B cell (primary cell): ENCODE results near the gene SDCCAG8. TPM values are rescaled to one million over a fixed set of nuclear protein-coding genes. Genes with fewer than 3 reads are reported as not detected.

Experiments used
- ATAC-seq: fragments of 200-7000 bp; cut with Tn5 transposase; one replicate; pipeline ENCODE4 v1.10.0; 2021; ENCODE audit warnings: low read depth, mild to moderate bottlenecking, moderate number of reproducible peaks, moderate library complexity
- CTCF ChIA-PET: fragments of 350-600 bp; sonication (Branson Sonifier 250); formaldehyde crosslinking; loops from one replicate; lab custom pipeline; 2021; ENCODE audit warnings: antibody characterized with exemption, inconsistent platforms; lab: Charles Lee
- POLR2A ChIA-PET: fragments of 350-600 bp; sonication (Branson Sonifier 250); formaldehyde crosslinking; loops from one replicate; lab custom pipeline; 2021; ENCODE audit warnings: antibody characterized with exemption; lab: Charles Lee
- DNase-seq: peaks from one replicate; pipeline ENCODE4 v3.0.0; 2013
- H2AFZ ChIP-seq: 2 replicates; pipeline ENCODE4 v1.6.1; 2012; ENCODE audit warnings: mild to moderate bottlenecking, low read depth, low read length; ENCODE audit not compliant: insufficient read depth, poor library complexity, severe bottlenecking
- H3K27ac ChIP-seq, 2 donors: 1 replicate in 1 of 2; 2 replicates in 1 of 2; pipeline ENCODE4 v1.5.1; 2012 to 2013; ENCODE audit warnings: low read length in 2 of 2, mild to moderate bottlenecking in 2 of 2, moderate library complexity in 1 of 2
- H3K27me3 ChIP-seq, 4 experiments: fragments of 200-600 bp in 1 of 4; sonication (generic) in 1 of 4; replicated peaks in 1 of 4; 1 replicate in 2 of 4; 2 replicates in 2 of 4; pipeline versions ENCODE4 v1.6.1 to v1.7.0; 2013 to 2016; ENCODE audit warnings: low read length in 3 of 4, mild to moderate bottlenecking in 2 of 4, mixed read lengths in 1 of 4, moderate library complexity in 1 of 4; ENCODE audit not compliant: insufficient read depth in 4 of 4, control insufficient read depth in 3 of 4; ENCODE audit errors: control extremely low read depth in 1 of 4
- H3K36me3 ChIP-seq, 2 experiments: replicated peaks in 1 of 2; 1 replicate in 1 of 2; 2 replicates in 1 of 2; pipeline versions ENCODE4 v1.6.1 to v1.7.1; 2013; ENCODE audit warnings: low read length in 1 of 2; ENCODE audit not compliant: insufficient read depth in 2 of 2, control insufficient read depth in 1 of 2; ENCODE audit errors: control extremely low read depth in 1 of 2, extremely low read depth in 1 of 2
- H3K4me1 ChIP-seq, 2 donors: fragments of 200-600 bp in 1 of 2; sonication (generic) in 1 of 2; 1 replicate in 1 of 2; 2 replicates in 1 of 2; pipeline versions ENCODE4 v1.5.1 to v1.6.1; 2013 to 2017; ENCODE audit warnings: low read length in 2 of 2; ENCODE audit not compliant: control insufficient read depth in 2 of 2, insufficient read depth in 2 of 2
- H3K4me2 ChIP-seq: replicated peaks from 2 replicates; pipeline ENCODE3; 2012; ENCODE audit warnings: mild to moderate bottlenecking, low read depth, low read length; ENCODE audit not compliant: poor library complexity, severe bottlenecking
- H3K4me3 ChIP-seq, 5 experiments: fragments of 200-600 bp in 1 of 5; sonication (generic) in 1 of 5; 1 replicate in 3 of 5; 2 replicates in 2 of 5; pipeline versions ENCODE4 v1.5.1 to v1.7.0; 2011 to 2016; ENCODE audit warnings: low read length in 4 of 5, mild to moderate bottlenecking in 4 of 5, low read depth in 2 of 5, control low read depth in 1 of 5, moderate library complexity in 1 of 5; ENCODE audit not compliant: insufficient read depth in 1 of 5; ENCODE audit errors: control extremely low read depth in 1 of 5, extremely low read depth in 1 of 5
- H3K79me2 ChIP-seq: fragments of 200-600 bp; sonication (generic); one replicate; pipeline ENCODE4 v1.6.0; 2016; ENCODE audit warnings: low read length; ENCODE audit not compliant: control insufficient read depth, insufficient read depth
- H3K9ac ChIP-seq: fragments of 200-600 bp; sonication (generic); 2 replicates; pipeline ENCODE4 v1.6.1; 2017; ENCODE audit warnings: mild to moderate bottlenecking, low read length, moderate library complexity
- H3K9me3 ChIP-seq, 3 donors: one replicate each; pipeline versions ENCODE4 v1.6.1 to v1.7.1; 2013; ENCODE audit warnings: low read length in 2 of 3; ENCODE audit not compliant: control insufficient read depth in 2 of 3, insufficient read depth in 1 of 3; ENCODE audit errors: control extremely low read depth in 1 of 3
- H4K20me1 ChIP-seq: 2 replicates; pipeline ENCODE4 v1.6.0; 2012; ENCODE audit warnings: mild to moderate bottlenecking, low read length; ENCODE audit not compliant: insufficient read depth, control insufficient read depth, poor library complexity, severe bottlenecking
- H3K27ac Mint-ChIP-seq: one replicate; pipeline ENCODE4 v1.8.0; 2021; ENCODE audit warnings: mixed read lengths
- H3K27me3 Mint-ChIP-seq: one replicate; pipeline ENCODE4 v1.8.0; 2021; ENCODE audit warnings: mixed read lengths
- H3K4me1 Mint-ChIP-seq: one replicate; pipeline ENCODE4 v1.8.0; 2021; ENCODE audit warnings: mixed read lengths
- H3K4me3 Mint-ChIP-seq: one replicate; pipeline ENCODE4 v1.8.0; 2021; ENCODE audit warnings: mixed read lengths
- H3K9me3 Mint-ChIP-seq: one replicate; pipeline ENCODE4 v1.8.0; 2022; ENCODE audit warnings: mixed read lengths; ENCODE audit not compliant: insufficient read depth
- EZH2 ChIP-seq: IDR thresholded peaks from 2 replicates; pipeline ENCODE4 v1.6.1; 2012; ENCODE audit warnings: borderline replicate concordance, low read depth, mild to moderate bottlenecking, moderate library complexity, low read length; ENCODE audit not compliant: insufficient read depth, poor library complexity, severe bottlenecking
- WGBS: methylation state at CpG from one replicate; pipeline ENCODE4 v1.1.5; 2013; ENCODE audit warnings: missing lambda C conversion rate; ENCODE audit not compliant: insufficient coverage; 5-methylcytosine and 5-hydroxymethylcytosine counted together
- intact Hi-C: fragments of 100-400 bp; cut with micrococcal nuclease; formaldehyde crosslinking; loops from one replicate; pipeline ENCODE4 v1.10.0; 2022
- polyA plus RNA-seq: library from polyadenylated mRNA; depleted of rRNA; stranded (reverse); fragments of >200 nt; gene quantifications from 2 replicates; pipeline ENCODE4 v1.2.3, GENCODE V29; 2012
- total RNA-seq, 2 donors: library from RNA; stranded (reverse); fragments of 120-200 nt in 1 of 2; gene quantifications; 1 replicate in 1 of 2; 2 replicates in 1 of 2; pipeline versions ENCODE4 v1.2.3 to v1.2.4, GENCODE V29; 2013 to 2022
- TF ChIP-seq, protein P1 (sequence below): fragments of 200-600 bp; IDR thresholded peaks from one replicate; pipeline ENCODE4 v1.8.0; 2022; ENCODE audit warnings: antibody characterized with exemption, mild to moderate bottlenecking

Gene SDCCAG8
- total and polyA plus RNA-seq, 2 donors (not counting 1 experiment from before 2014, with no cell fraction given): 37.1 to 60.7 TPM

DNA sequence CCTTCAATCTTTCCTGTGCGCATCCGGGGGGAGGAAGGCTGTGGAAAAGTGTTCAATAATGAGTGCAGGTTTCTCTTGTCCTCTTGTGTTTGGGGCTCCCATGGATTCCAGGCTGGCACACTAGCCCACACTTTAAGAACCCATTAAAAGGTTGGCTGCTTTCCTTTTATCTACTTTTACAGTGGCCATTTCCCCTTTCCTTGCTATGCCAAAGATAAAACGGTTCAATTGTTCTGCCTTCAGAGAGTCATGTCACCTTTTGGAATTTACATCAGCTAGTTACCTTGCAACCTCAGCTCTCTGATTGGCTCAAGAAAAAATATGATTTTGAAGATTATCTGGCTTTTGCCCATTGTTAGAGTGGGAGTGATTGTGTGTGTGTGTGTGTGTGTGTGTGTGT, 182.3 kb downstream of the SDCCAG8 start:
- ATAC-seq: no peak
- H3K4me2 ChIP-seq: no peak overlapping the region
- H3K4me3 Mint-ChIP-seq: no peak overlapping the region
- no peak overlapping the region for H3K27ac Mint-ChIP-seq
- peaks cover 14% of the 10 kb centered on the region for H3K4me1 Mint-ChIP-seq
- H3K27me3 ChIP-seq: no peaks in the 10 kb centered on the region
- H3K27me3 Mint-ChIP-seq: no peaks in the 10 kb centered on the region
- H3K9me3 Mint-ChIP-seq: no peaks in the 10 kb centered on the region
- H3K36me3 ChIP-seq: no peaks in the 10 kb centered on the region
- no peak overlapping the region for H3K4me3 ChIP-seq
- intact Hi-C loops: no loop called here
- POLR2A ChIA-PET: no interaction called here
- 88% methylated on average over 2 of the region's 3 CpGs for WGBS
- CTCF ChIA-PET: no interaction called here
- TF ChIP-seq EZH2: no peak
- TF ChIP-seq, protein P1, sequence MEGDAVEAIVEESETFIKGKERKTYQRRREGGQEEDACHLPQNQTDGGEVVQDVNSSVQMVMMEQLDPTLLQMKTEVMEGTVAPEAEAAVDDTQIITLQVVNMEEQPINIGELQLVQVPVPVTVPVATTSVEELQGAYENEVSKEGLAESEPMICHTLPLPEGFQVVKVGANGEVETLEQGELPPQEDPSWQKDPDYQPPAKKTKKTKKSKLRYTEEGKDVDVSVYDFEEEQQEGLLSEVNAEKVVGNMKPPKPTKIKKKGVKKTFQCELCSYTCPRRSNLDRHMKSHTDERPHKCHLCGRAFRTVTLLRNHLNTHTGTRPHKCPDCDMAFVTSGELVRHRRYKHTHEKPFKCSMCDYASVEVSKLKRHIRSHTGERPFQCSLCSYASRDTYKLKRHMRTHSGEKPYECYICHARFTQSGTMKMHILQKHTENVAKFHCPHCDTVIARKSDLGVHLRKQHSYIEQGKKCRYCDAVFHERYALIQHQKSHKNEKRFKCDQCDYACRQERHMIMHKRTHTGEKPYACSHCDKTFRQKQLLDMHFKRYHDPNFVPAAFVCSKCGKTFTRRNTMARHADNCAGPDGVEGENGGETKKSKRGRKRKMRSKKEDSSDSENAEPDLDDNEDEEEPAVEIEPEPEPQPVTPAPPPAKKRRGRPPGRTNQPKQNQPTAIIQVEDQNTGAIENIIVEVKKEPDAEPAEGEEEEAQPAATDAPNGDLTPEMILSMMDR: no peak
- H3K27ac ChIP-seq: no peak overlapping the region
- no peaks in the 10 kb centered on the region for H3K79me2 ChIP-seq
- H2AFZ ChIP-seq: no peak overlapping the region
- H3K4me1 ChIP-seq: peaks cover 1 to 6% of the 10 kb centered on the region in 2 donors
- no peaks in the 10 kb centered on the region for H4K20me1 ChIP-seq
- DNase-seq: no peak
- no peaks in the 10 kb centered on the region for H3K9me3 ChIP-seq
- no peak overlapping the region for H3K9ac ChIP-seq

DNA sequence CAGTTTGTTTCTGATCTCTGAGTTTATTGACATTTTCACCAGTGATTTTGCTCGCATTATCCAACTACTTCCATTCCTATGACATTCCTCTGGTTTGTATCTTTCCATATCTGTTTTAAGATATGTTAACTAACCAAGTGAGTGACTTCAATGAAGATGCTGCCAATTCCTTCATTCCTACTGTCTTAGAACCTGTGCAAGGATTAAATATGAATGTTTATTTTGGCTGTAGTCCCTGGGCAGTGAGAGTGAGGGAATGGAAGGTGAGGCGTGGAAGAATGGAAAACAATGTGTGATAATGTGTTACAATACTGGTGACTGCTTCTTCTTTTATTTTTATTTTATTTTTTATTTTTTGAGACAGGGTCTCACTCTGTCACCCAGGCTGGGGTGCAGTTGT, 183.0 kb downstream of the SDCCAG8 start:
- Mint-ChIP-seq H3K27ac (no peak overlapping the region), H3K4me1 (peaks cover 19% of the 10 kb centered on the region), H3K4me3 (no peak overlapping the region), H3K27me3 (no peaks in the 10 kb centered on the region), H3K9me3 (no peaks in the 10 kb centered on the region)
- no peak overlapping the region for H3K9ac ChIP-seq
- no peak for DNase-seq
- peaks cover 6 to 11% of the 10 kb centered on the region in 2 donors for H3K4me1 ChIP-seq
- H3K9me3 ChIP-seq: no peaks in the 10 kb centered on the region
- no peaks in the 10 kb centered on the region for H4K20me1 ChIP-seq
- H3K27ac ChIP-seq: no peak overlapping the region
- ChIA-PET POLR2A (no interaction called here), CTCF (no interaction called here)
- no peaks in the 10 kb centered on the region for H3K27me3 ChIP-seq
- WGBS: no CpG with 5 or more reads among the region's 2 CpGs
- intact Hi-C loops: no loop called here
- H3K4me2 ChIP-seq: no peak overlapping the region
- no peak for ATAC-seq
- no peak overlapping the region for H3K4me3 ChIP-seq
- H3K36me3 ChIP-seq: no peaks in the 10 kb centered on the region
- no peaks in the 10 kb centered on the region for H3K79me2 ChIP-seq
- TF ChIP-seq, protein P1: no peak
- TF ChIP-seq EZH2: no peak
- H2AFZ ChIP-seq: no peak overlapping the region
